Esophagus squamous epithelium (tissue), 5 donors: ENCODE measurements around the gene LDLRAD3. TPM values are rescaled to one million over a fixed set of nuclear protein-coding genes. Genes with fewer than 3 reads are reported as not detected.

Experiments
- DNase-seq: peaks from one replicate; lab custom pipeline; 2025; lab: John Stamatoyannopoulos, UW
- H3K27ac ChIP-seq, 4 donors: fragments of 200-600 bp; sonication (generic); one replicate each; pipeline ENCODE4 v1.5.1; 2016 to 2019; ENCODE audit warnings: mild to moderate bottlenecking in 1 of 4
- H3K27me3 ChIP-seq, 4 donors: fragments of 200-600 bp; sonication (generic); 1 replicate in 3 of 4; 2 replicates in 1 of 4; pipeline versions ENCODE4 v1.5.1 to v1.6.0; 2017 to 2021; ENCODE audit warnings: antibody characterized with exemption in 1 of 4
- H3K36me3 ChIP-seq, 3 donors: fragments of 200-600 bp; sonication (generic); one replicate each; pipeline ENCODE4 v1.5.1; 2016 to 2019
- H3K4me1 ChIP-seq, 3 donors: fragments of 200-600 bp; sonication (generic); one replicate each; pipeline ENCODE4 v1.5.1; 2017 to 2019
- H3K4me3 ChIP-seq, 4 donors: fragments of 200-600 bp; sonication (generic); 1 replicate in 3 of 4; 2 replicates in 1 of 4; pipeline ENCODE4 v1.5.1; 2016 to 2019; ENCODE audit warnings: mild to moderate bottlenecking in 2 of 4, moderate library complexity in 1 of 4
- H3K9me3 ChIP-seq, 3 donors: fragments of 200-600 bp; sonication (generic); one replicate each; pipeline ENCODE4 v1.5.1; 2016 to 2019
- CTCF ChIP-seq, 6 experiments: fragments of 450-650 bp in 4 of 6; fragments of 200-600 bp in 2 of 6; sonication (generic) in 2 of 6; IDR thresholded peaks; one replicate each; pipeline ENCODE4 v1.5.1; 2016 to 2019; ENCODE audit warnings: antibody characterized with exemption in 6 of 6, mild to moderate bottlenecking in 4 of 6, moderate library complexity in 4 of 6
- POLR2A ChIP-seq, 4 donors: fragments of 450-650 bp; IDR thresholded peaks; one replicate each; pipeline ENCODE4 v1.6.1; 2017; ENCODE audit warnings: antibody characterized with exemption in 4 of 4, mild to moderate bottlenecking in 4 of 4, moderate library complexity in 3 of 4
- WGBS, 2 donors: methylation state at CpG; one replicate each; pipeline ENCODE4 v1.1.5; 2018; 5-methylcytosine and 5-hydroxymethylcytosine counted together
- intact Hi-C: fragments of 100-400 bp; cut with DNase I; formaldehyde crosslinking; loops from one replicate; pipeline ENCODE4 v1.15.0; 2022
- total RNA-seq, 4 donors: library from RNA; depleted of rRNA; stranded (reverse); fragments of >200 nt; gene quantifications; one replicate each; pipeline ENCODE4 v1.1.0, GENCODE V29; 2016
- donor health status: DM: yes; HTN: yes; CAD: no.

The LDLRAD3 gene
- total RNA-seq, 4 donors from 2014 or later: 5.0 to 16.8 (median 8.2) TPM

- TF ChIP-seq CTCF (IDR thresholded peaks at IDR 0.05) (no peak), POLR2A (IDR thresholded peaks at IDR 0.05) (no peak)
- Histone ChIP-seq H3K27me3 (no peaks in the 10 kb centered on the region), H3K27ac (no peak overlapping the region), H3K36me3 (peaks cover 0 to 63% (median 0%) of the 10 kb centered on the region in 3 donors), H3K4me3 (no peak overlapping the region), H3K9me3 (no peaks in the 10 kb centered on the region), H3K4me1 (no peaks in the 10 kb centered on the region)
- intact Hi-C loops: no loop called here
- DNase-seq: no peak
Observed at GRCh38 chr11:36089920-36090319, 146.1 kb downstream of the LDLRAD3 start.

- 69 to 83% methylated on average over 10 of the region's 10 CpGs for WGBS, 2 donors
- H3K4me3 ChIP-seq: no peak overlapping the region
- TF ChIP-seq CTCF (IDR thresholded peaks at IDR 0.05) (no peak), POLR2A (IDR thresholded peaks at IDR 0.05) (no peak)
- H3K9me3 ChIP-seq: no peaks in the 10 kb centered on the region
- H3K27me3 ChIP-seq: no peaks in the 10 kb centered on the region
- H3K27ac ChIP-seq: no peak overlapping the region
- DNase-seq: no peak
- H3K36me3 ChIP-seq: peaks cover 0 to 63% (median 0%) of the 10 kb centered on the region in 3 donors
- intact Hi-C loops: no loop called here
- no peaks in the 10 kb centered on the region for H3K4me1 ChIP-seq
Observed at GRCh38 chr11:36090356-36091109, 146.7 kb downstream of the LDLRAD3 start.

GRCh38 chr11:36091256-36091811 is 147.5 kb downstream of the LDLRAD3 start:
- intact Hi-C loops: no loop called here
- 30 to 68% methylated on average over 7 of the region's 7 CpGs for WGBS, 2 donors
- H3K4me1 ChIP-seq: no peaks in the 10 kb centered on the region
- no peak overlapping the region for H3K4me3 ChIP-seq
- no peak overlapping the region for H3K27ac ChIP-seq
- H3K9me3 ChIP-seq: no peaks in the 10 kb centered on the region
- H3K36me3 ChIP-seq: peaks cover 0 to 65% (median 0%) of the 10 kb centered on the region in 3 donors
- TF ChIP-seq POLR2A (IDR thresholded peaks at IDR 0.05): no peak
- no peak for TF ChIP-seq CTCF (IDR thresholded peaks at IDR 0.05)
- H3K27me3 ChIP-seq: no peaks in the 10 kb centered on the region
- DNase-seq: no peak

- H3K9me3 ChIP-seq: no peaks in the 10 kb centered on the region
- H3K27me3 ChIP-seq: no peaks in the 10 kb centered on the region
- intact Hi-C loops: no loop called here
- no peak for DNase-seq
- TF ChIP-seq POLR2A (IDR thresholded peaks at IDR 0.05) (no peak), CTCF (IDR thresholded peaks at IDR 0.05) (no peak)
- no peaks in the 10 kb centered on the region for H3K4me1 ChIP-seq
- 59 to 62% methylated on average over 4 of the region's 4 CpGs for WGBS, 2 donors
- H3K36me3 ChIP-seq: peaks cover 0 to 65% (median 0%) of the 10 kb centered on the region in 3 donors
- no peak overlapping the region for H3K4me3 ChIP-seq
- no peak overlapping the region for H3K27ac ChIP-seq
Observed at GRCh38 chr11:36092314-36093030, 148.6 kb downstream of the LDLRAD3 start.

- peaks cover 0 to 65% (median 0%) of the 10 kb centered on the region in 3 donors for H3K36me3 ChIP-seq
- 93 to 94% methylated on average over 2 to 4 of the region's 4 CpGs for WGBS, 2 donors
- no peak for DNase-seq
- intact Hi-C loops: no loop called here
- no peaks in the 10 kb centered on the region for H3K9me3 ChIP-seq
- TF ChIP-seq CTCF (IDR thresholded peaks at IDR 0.05) (no peak), POLR2A (IDR thresholded peaks at IDR 0.05) (no peak)
- H3K4me1 ChIP-seq: no peaks in the 10 kb centered on the region
- H3K4me3 ChIP-seq: no peak overlapping the region
- no peak overlapping the region for H3K27ac ChIP-seq
- H3K27me3 ChIP-seq: no peaks in the 10 kb centered on the region
Observed at GRCh38 chr11:36093548-36093947, 149.7 kb downstream of the LDLRAD3 start.
